ENCODE data around the gene NPVF. TPM values are rescaled to one million over a fixed set of nuclear protein-coding genes. Genes with fewer than 3 reads are reported as not detected.

The NPVF gene
- total RNA-seq, 1 experiment from 2014 or later: not detected

DNA sequence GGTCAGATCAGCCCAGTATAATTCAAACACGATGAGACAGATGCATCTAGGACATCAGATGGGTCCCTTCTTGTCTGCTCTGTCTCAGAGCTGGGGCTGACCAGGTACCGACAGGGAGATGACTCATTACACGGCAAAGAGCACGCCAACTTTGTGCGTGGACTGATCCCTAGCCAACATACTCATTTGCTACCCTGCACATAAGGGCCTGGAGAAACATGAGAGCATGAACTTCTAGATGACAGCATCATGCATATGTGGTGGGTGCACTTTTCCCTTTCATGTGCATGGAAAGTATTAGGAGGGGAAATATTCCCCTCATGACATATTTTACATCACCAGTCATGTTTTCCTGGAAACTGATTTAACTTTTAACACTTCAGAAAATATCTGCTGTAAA lies 35.1 kb upstream of the NPVF start:
- Histone ChIP-seq H2BK20ac (ENCODE audit: low read depth, low read length, poor library complexity, severe bottlenecking) (no peak overlapping the region), H3K79me2 (ENCODE audit: insufficient read depth, low read length) (no peaks in the 10 kb centered on the region), H3K23me2 (ENCODE audit: insufficient read length, low read depth, low read length, poor library complexity, severe bottlenecking) (no peaks in the 10 kb centered on the region), H2BK15ac (ENCODE audit: low read depth, low read length) (no peak overlapping the region), H2AK5ac (ENCODE audit: insufficient read length, low read length) (no peak overlapping the region), H3K27ac (ENCODE audit: insufficient read length, low read depth, low read length) (no peak overlapping the region), H2AFZ (ENCODE audit: low read length) (no peak overlapping the region), H2BK5ac (ENCODE audit: insufficient read length, low read length) (no peak overlapping the region), H4K8ac (replicated peaks; ENCODE audit: insufficient read length, low read depth, low read length) (no peak overlapping the region), H2BK12ac (ENCODE audit: insufficient read length, low read depth, low read length) (no peak overlapping the region), H3K9ac (ENCODE audit: extremely low read depth, insufficient read length, low read length) (no peak overlapping the region), H4K91ac (ENCODE audit: insufficient read length, low read depth, low read length) (no peak overlapping the region), H3K4ac (ENCODE audit: low read depth, low read length) (no peak overlapping the region), H3K23ac (ENCODE audit: insufficient read length, low read depth, low read length) (no peak overlapping the region), H3K9me3 (ENCODE audit: control insufficient read depth, low read depth, low read length) (no peaks in the 10 kb centered on the region), H4K5ac (ENCODE audit: insufficient read length, low read depth, low read length) (no peak overlapping the region), H3K14ac (ENCODE audit: insufficient read depth, low read length) (no peak overlapping the region), H3K4me1 (ENCODE audit: insufficient read depth, low read length) (no peaks in the 10 kb centered on the region), H2BK120ac (ENCODE audit: low read depth, low read length, poor library complexity, severe bottlenecking) (no peak overlapping the region), H3K27me3 (ENCODE audit: insufficient read depth, low read length) (no peaks in the 10 kb centered on the region), H3T11ph (ENCODE audit: low read length) (no peak overlapping the region), H3K18ac (ENCODE audit: insufficient read length, low read depth, low read length) (no peak overlapping the region), H4K20me1 (ENCODE audit: control insufficient read depth, insufficient read depth, insufficient read length) (no peaks in the 10 kb centered on the region), H3K56ac (ENCODE audit: insufficient read length, low read depth, low read length) (no peak overlapping the region), H3K79me1 (ENCODE audit: insufficient read depth, low read depth, low read length, poor library complexity, severe bottlenecking) (no peaks in the 10 kb centered on the region), H3K4me2 (ENCODE audit: insufficient read depth, insufficient read length, low read length) (no peak overlapping the region)
- DNase-seq: no peak
- Mint-ChIP-seq H3K4me1 (peaks cover 2 to 3% of the 10 kb centered on the region in 2 experiments; a peak in 2 of 4 replicates), H3K27me3 (ENCODE audit: low read depth) (peaks cover 5% of the 10 kb centered on the region), H3K4me3 (no peak overlapping the region), H3K9me3 (no peaks in the 10 kb centered on the region), H3K27ac (no peak overlapping the region), H3K36me3 (ENCODE audit: insufficient read depth in 1 of 3, low read depth in 3 of 3) (no peaks in the 10 kb centered on the region)
- WGBS (ENCODE audit: extremely low coverage, insufficient read length, low lambda C conversion rate): no CpG with 5 or more reads among the region's 5 CpGs
- TF ChIP-seq, protein P1, sequence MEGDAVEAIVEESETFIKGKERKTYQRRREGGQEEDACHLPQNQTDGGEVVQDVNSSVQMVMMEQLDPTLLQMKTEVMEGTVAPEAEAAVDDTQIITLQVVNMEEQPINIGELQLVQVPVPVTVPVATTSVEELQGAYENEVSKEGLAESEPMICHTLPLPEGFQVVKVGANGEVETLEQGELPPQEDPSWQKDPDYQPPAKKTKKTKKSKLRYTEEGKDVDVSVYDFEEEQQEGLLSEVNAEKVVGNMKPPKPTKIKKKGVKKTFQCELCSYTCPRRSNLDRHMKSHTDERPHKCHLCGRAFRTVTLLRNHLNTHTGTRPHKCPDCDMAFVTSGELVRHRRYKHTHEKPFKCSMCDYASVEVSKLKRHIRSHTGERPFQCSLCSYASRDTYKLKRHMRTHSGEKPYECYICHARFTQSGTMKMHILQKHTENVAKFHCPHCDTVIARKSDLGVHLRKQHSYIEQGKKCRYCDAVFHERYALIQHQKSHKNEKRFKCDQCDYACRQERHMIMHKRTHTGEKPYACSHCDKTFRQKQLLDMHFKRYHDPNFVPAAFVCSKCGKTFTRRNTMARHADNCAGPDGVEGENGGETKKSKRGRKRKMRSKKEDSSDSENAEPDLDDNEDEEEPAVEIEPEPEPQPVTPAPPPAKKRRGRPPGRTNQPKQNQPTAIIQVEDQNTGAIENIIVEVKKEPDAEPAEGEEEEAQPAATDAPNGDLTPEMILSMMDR (conservative IDR thresholded peaks at IDR 0.05): no peak
